K562 (cell line): Measurements from ENCODE around the gene DDX50. TPM values are rescaled to one million over a fixed set of nuclear protein-coding genes. Genes with fewer than 3 reads are reported as not detected.

Experiments used
- HOXB6 ChIP-seq: fragments of 250-450 bp; sonication (Bioruptor Pico); IDR thresholded peaks from 2 replicates; pipeline ENCODE4 v1.5.1; 2022; ENCODE audit warnings: mild to moderate bottlenecking, borderline replicate concordance
- PURB ChIP-seq: sonication (generic); formaldehyde crosslinking; IDR thresholded peaks from 2 replicates; pipeline ENCODE4 v1.9.0; 2021; ENCODE audit warnings: low read depth, mild to moderate bottlenecking, missing genetic modification reagents
- ZBTB11 ChIP-seq, 3 experiments: fragments of 200-800 bp in 1 of 3; fragments of 250-450 bp in 1 of 3; fragments of 450-650 bp in 1 of 3; sonication (Bioruptor Pico) in 1 of 3; sonication (Bioruptor generic) in 1 of 3; formaldehyde crosslinking in 1 of 3; IDR thresholded peaks; 2 replicates each; pipeline versions ENCODE4 v1.6.1 to v1.8.0; 2016 to 2022; ENCODE audit warnings: mild to moderate bottlenecking in 2 of 3, missing genetic modification characterization in 2 of 3, missing compliant biosample characterization in 1 of 3, moderate library complexity in 1 of 3
- ZBTB9 ChIP-seq: fragments of 450-650 bp; formaldehyde crosslinking; IDR thresholded peaks from 2 replicates; pipeline ENCODE4 v1.4.0; 2020; ENCODE audit warnings: mild to moderate bottlenecking, moderate library complexity
- ZFX ChIP-seq: sonication (generic); formaldehyde crosslinking; IDR thresholded peaks from 2 replicates; pipeline ENCODE4 v1.8.0; 2022; ENCODE audit warnings: mild to moderate bottlenecking, missing genetic modification reagents, moderate library complexity
- ZNF143 ChIP-seq: sonication (generic); formaldehyde crosslinking; IDR thresholded peaks from 2 replicates; pipeline ENCODE4 v1.9.0; 2022; ENCODE audit warnings: mild to moderate bottlenecking, missing genetic modification reagents
- ZNF3 ChIP-seq: fragments of 250-450 bp; sonication (Bioruptor Pico); IDR thresholded peaks from 2 replicates; pipeline ENCODE4 v1.5.0; 2021; ENCODE audit warnings: mild to moderate bottlenecking, moderate library complexity
- ZNF324 ChIP-seq: fragments of 250-450 bp; sonication (Bioruptor Pico); IDR thresholded peaks from 2 replicates; pipeline ENCODE4 v1.4.0; 2020; ENCODE audit warnings: mild to moderate bottlenecking
- ZNF717 ChIP-seq: fragments of 250-450 bp; sonication (Bioruptor Pico); IDR thresholded peaks from 2 replicates; pipeline ENCODE4 v1.5.0; 2021
- polyA plus RNA-seq, 8 experiments: library from polyadenylated mRNA; depleted of rRNA in 4 of 8; stranded (reverse) in 5 of 8; unstranded in 3 of 8; fragments of >200 nt; fragmentation: Nextera tagmentation in 2 of 8; fragmentation: Illumina TruSeq in 1 of 8; extraction: Ambion mirVana in 2 of 8; extraction: Trizol in 1 of 8; gene quantifications; 2 replicates each; pipeline versions ENCODE4 v1.2.1 to v1.2.3, GENCODE V29; 2011 to 2014; ENCODE audit warnings: inconsistent platforms in 1 of 8, missing spikeins in 1 of 8
- total RNA-seq, 7 experiments: library from RNA; depleted of rRNA in 6 of 7; stranded (reverse); fragments of >200 nt in 6 of 7; fragmentation: Illumina TruSeq in 2 of 7; extraction: Trizol in 2 of 7; gene quantifications; 2 replicates each; pipeline versions ENCODE4 v1.2.1 to v1.2.3, GENCODE V29; 2011 to 2021; ENCODE audit warnings: low replicate concordance in 1 of 7
- TF ChIP-seq, protein P1 (sequence below), 2 experiments: fragments of 450-650 bp in 1 of 2; sonication (generic) in 1 of 2; formaldehyde crosslinking in 1 of 2; IDR thresholded peaks; 2 replicates each; pipeline versions ENCODE4 v1.7.1 to v1.9.0; 2016 to 2022; ENCODE audit warnings: inconsistent platforms in 1 of 2, mild to moderate bottlenecking in 1 of 2, missing genetic modification reagents in 1 of 2
- TF ChIP-seq, protein P2 (sequence below): sonication (generic); formaldehyde crosslinking; IDR thresholded peaks from 2 replicates; pipeline ENCODE4 v1.9.0; 2022; ENCODE audit warnings: mild to moderate bottlenecking, missing genetic modification reagents

DDX50 gene
- total and polyA plus RNA-seq, 9 of the 15 experiments (the other 6 are each of a cell fraction or from before 2014, with no cell fraction given): 36.7 to 86.8 (median 57.4) TPM

DNA sequence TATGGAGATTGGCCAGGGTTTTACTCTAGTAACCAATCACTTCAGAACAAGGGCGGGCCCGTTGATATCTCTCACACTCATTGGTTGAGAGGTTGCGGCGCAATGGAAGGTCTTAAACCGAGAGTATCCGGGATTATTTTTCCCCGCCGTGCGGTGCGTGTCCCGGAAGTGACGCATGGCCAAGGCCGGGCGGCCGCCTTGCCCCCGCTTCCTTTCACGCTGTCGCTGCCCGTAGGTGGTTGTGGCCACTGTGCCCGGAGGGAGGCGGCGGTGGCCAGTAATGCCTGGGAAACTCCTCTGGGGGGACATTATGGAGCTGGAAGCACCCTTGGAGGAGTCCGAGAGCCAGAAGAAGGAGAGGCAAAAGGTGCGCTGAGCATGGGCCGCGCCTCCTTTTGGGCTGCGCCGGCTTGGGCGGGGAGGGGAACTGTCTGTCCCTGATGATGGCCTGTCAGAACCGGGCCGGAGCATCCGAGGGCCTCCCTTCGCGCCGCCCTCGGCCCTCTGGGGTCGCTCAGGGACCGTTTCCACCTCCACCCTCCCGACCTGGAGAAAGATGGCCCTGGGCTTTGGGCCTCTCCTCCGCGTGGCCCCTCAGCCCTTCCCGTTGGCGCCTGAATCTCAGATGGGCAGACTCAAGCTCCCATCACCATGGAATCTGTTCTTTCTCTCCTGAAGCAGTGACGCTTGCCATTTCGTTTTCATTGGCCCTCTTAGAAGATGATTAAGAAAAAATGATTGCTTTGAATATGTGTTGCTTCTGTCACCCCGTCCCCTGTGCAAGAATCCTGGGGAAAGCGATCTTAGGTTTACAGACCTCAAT lies at the start of gene DDX50 (continued):
- TF ChIP-seq ZBTB11 (CRISPR knock-in tag; IDR thresholded peaks at IDR 0.05): peak in 1 of 3 experiments; percentile 90; a peak in 2 of 6 replicates
- TF ChIP-seq ZBTB9 (CRISPR knock-in tag): peak; percentile 37; the same call in 1 of the 2 replicates
- peak; percentile 29; the same call in 1 of the 2 replicates for TF ChIP-seq HOXB6 (CRISPR knock-in tag)
- TF ChIP-seq PURB (CRISPR knock-in tag): no peak
- TF ChIP-seq, protein P1, sequence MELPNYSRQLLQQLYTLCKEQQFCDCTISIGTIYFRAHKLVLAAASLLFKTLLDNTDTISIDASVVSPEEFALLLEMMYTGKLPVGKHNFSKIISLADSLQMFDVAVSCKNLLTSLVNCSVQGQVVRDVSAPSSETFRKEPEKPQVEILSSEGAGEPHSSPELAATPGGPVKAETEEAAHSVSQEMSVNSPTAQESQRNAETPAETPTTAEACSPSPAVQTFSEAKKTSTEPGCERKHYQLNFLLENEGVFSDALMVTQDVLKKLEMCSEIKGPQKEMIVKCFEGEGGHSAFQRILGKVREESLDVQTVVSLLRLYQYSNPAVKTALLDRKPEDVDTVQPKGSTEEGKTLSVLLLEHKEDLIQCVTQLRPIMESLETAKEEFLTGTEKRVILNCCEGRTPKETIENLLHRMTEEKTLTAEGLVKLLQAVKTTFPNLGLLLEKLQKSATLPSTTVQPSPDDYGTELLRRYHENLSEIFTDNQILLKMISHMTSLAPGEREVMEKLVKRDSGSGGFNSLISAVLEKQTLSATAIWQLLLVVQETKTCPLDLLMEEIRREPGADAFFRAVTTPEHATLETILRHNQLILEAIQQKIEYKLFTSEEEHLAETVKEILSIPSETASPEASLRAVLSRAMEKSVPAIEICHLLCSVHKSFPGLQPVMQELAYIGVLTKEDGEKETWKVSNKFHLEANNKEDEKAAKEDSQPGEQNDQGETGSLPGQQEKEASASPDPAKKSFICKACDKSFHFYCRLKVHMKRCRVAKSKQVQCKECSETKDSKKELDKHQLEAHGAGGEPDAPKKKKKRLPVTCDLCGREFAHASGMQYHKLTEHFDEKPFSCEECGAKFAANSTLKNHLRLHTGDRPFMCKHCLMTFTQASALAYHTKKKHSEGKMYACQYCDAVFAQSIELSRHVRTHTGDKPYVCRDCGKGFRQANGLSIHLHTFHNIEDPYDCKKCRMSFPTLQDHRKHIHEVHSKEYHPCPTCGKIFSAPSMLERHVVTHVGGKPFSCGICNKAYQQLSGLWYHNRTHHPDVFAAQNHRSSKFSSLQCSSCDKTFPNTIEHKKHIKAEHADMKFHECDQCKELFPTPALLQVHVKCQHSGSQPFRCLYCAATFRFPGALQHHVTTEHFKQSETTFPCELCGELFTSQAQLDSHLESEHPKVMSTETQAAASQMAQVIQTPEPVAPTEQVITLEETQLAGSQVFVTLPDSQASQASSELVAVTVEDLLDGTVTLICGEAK (IDR thresholded peaks at IDR 0.05): peak; percentile 93
- TF ChIP-seq, protein P1 (CRISPR knock-in tag; IDR thresholded peaks at IDR 0.05): no peak
- TF ChIP-seq ZNF324: no peak
- no peak for TF ChIP-seq ZNF143 (CRISPR knock-in tag)
- TF ChIP-seq ZNF717 (CRISPR knock-in tag): no peak
- peak; percentile 97 for TF ChIP-seq ZFX (CRISPR knock-in tag)
- TF ChIP-seq, protein P2, sequence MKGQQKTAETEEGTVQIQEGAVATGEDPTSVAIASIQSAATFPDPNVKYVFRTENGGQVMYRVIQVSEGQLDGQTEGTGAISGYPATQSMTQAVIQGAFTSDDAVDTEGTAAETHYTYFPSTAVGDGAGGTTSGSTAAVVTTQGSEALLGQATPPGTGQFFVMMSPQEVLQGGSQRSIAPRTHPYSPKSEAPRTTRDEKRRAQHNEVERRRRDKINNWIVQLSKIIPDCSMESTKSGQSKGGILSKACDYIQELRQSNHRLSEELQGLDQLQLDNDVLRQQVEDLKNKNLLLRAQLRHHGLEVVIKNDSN (CRISPR knock-in tag): no peak
- no peak for TF ChIP-seq ZNF3 (CRISPR knock-in tag)
